ENCODE measurements around the gene RAE1.

RAE1 gene

GRCh38 chr20:57385940-57386339, 34.9 kb downstream of the RAE1 start:
- no peak for TF ChIP-seq CTCF (IDR thresholded peaks at IDR 0.05; ENCODE audit: extremely low read depth, insufficient read depth, missing control alignments)
- in situ Hi-C loops (cut with MboI; ENCODE audit: low pct_unique_long_range_greater_than_20kb, low sequenced_read_pairs, unreplicated experiment) = loop anchor here (5.0 to 25.0 kb wide), 2 partner anchors 116 to 826 kb away; no protein-coding TSS in a partner anchor
- DNase-seq (ENCODE audit: low spot score) = no peak

GRCh38 chr20:57386762-57387161, 35.7 kb downstream of the RAE1 start:
- no peak for TF ChIP-seq CTCF (IDR thresholded peaks at IDR 0.05; ENCODE audit: extremely low read depth, insufficient read depth, missing control alignments)
- in situ Hi-C loops (cut with MboI; ENCODE audit: low pct_unique_long_range_greater_than_20kb, low sequenced_read_pairs, unreplicated experiment) = loop anchor here (5.0 to 25.0 kb wide), 2 partner anchors 116 to 826 kb away; no protein-coding TSS in a partner anchor
- no peak for DNase-seq (ENCODE audit: low spot score)

GRCh38 chr20:57387463-57387862, 36.4 kb downstream of the RAE1 start:
- TF ChIP-seq CTCF (IDR thresholded peaks at IDR 0.05; ENCODE audit: extremely low read depth, insufficient read depth, missing control alignments) = no peak
- no peak for DNase-seq (ENCODE audit: low spot score)
- in situ Hi-C loops (cut with MboI; ENCODE audit: low pct_unique_long_range_greater_than_20kb, low sequenced_read_pairs, unreplicated experiment) = loop anchor here (5.0 to 25.0 kb wide), 2 partner anchors 115 to 825 kb away; no protein-coding TSS in a partner anchor

GRCh38 chr20:57387945-57388371, 36.9 kb downstream of the RAE1 start:
- in situ Hi-C loops (cut with MboI; ENCODE audit: low pct_unique_long_range_greater_than_20kb, low sequenced_read_pairs, unreplicated experiment) = loop anchor here (5.0 to 25.0 kb wide), 2 partner anchors 114 to 824 kb away; no protein-coding TSS in a partner anchor
- DNase-seq (ENCODE audit: low spot score) = no peak
- TF ChIP-seq CTCF (IDR thresholded peaks at IDR 0.05; ENCODE audit: extremely low read depth, insufficient read depth, missing control alignments) = no peak

GRCh38 chr20:57388953-57389694, 38.1 kb downstream of the RAE1 start:
- in situ Hi-C loops (cut with MboI; ENCODE audit: low pct_unique_long_range_greater_than_20kb, low sequenced_read_pairs, unreplicated experiment) = loop anchor here (5.0 to 25.0 kb wide), 2 partner anchors 113 to 823 kb away; no protein-coding TSS in a partner anchor

More at GRCh38 chr20:57388953-57389694, 38.1 kb downstream of the RAE1 start:
- DNase-seq (ENCODE audit: low spot score) = peak; percentile 90
- TF ChIP-seq CTCF (IDR thresholded peaks at IDR 0.05; ENCODE audit: extremely low read depth, insufficient read depth, missing control alignments) = peak; percentile 44

All from GM13977 (cell line).